22Rv1 (cell line): Measurements from ENCODE around the gene BCOR.

Source experiments
- H3K27ac ChIP-seq: fragments of 450-650 bp; 2 replicates; pipeline ENCODE4 v1.5.1; 2017
- CTCF ChIP-seq: fragments of 450-650 bp; IDR thresholded peaks from 2 replicates; pipeline ENCODE4 v1.5.1; 2017; ENCODE audit warnings: mild to moderate bottlenecking
- ZFX ChIP-seq: fragments of 450-650 bp; IDR thresholded peaks from 2 replicates; pipeline ENCODE4 v1.6.1; 2017; ENCODE audit warnings: antibody characterized with exemption, borderline replicate concordance

Gene BCOR

DNA sequence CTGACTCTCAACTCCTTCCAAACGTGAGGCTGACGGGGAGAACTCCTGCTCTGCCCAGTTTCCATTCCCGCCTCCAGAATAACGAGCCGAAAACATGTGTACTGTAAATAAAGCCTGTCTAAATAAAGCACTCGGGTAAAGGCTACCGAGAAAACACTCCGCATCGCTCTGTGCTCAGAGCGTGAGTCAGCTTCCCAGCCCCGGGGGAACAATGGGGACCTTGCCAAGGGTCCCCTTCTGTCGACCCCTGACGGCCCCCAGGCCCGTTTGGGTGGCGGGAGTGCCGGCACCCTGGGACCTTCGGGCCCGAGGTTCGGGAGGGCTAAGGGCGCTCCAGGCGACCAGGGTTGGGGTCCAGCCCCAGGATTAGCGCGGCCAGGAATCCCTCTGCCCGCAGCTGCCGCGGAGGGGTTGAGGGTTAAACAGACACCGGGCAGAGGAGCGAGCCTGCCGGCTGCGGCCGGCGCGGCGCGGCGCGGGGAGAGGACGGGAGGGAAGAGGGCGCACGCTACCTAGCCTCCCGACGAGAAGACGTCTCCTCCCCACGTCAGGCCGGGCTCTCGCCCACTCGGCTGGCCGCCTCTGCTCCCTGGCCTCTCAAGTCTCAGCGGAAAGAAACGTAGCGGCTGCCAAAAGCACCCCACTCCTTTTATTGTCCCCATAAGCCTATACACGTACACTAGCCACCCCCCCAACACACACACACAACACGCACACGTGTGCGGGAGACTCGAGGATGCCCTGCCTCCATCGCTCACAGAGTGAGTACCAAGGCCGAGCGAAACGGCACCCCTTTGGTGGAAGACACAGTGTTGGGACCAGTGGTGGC is 85.5 kb downstream of the BCOR start:
- TF ChIP-seq CTCF = no peak
- TF ChIP-seq ZFX = no peak
- H3K27ac ChIP-seq = peak overlapping the region; percentile 92

DNA sequence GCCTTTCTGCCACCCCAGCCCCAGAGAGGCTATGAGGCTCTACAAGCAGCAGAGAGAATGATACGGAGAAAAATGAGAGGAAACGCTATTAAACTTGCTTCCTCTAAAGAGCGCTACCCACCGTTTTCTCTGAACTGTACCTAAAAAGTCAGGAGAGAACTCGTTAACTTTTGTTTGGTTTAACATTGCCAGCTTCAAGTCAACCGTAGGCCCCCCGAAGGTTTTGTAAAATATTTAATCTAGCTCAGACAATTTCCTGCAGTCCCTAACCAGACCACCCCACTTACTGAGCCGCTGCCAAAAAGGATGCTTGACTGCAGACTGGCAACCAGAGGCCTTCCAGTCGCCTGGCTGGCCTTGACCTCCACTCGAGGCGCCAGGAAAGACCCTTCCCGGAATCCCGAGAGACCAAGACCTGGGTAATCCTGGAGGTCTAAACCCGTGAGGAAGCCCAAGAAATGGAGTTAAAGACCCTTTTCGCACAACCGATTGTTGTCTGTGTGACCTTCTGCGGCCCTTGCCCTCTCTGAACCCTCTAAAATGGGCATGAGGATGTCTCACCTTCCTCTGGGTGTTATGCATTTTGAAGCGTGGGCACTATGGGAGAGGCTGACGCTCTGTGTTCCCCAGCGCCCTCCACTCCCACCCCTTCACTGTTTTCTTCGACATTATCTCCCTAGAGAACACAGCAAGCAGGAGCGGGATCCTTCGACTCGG is 86.3 kb downstream of the BCOR start:
- TF ChIP-seq ZFX (no peak), CTCF (no peak)
- peak overlapping the region; percentile 92 for H3K27ac ChIP-seq

- no peak for TF ChIP-seq ZFX
- TF ChIP-seq CTCF = no peak
- no peak overlapping the region for H3K27ac ChIP-seq
These were observed 87.0 kb downstream of the BCOR start for GRCh38 chrX:40010550-40011321.

GRCh38 chrX:40009890-40010289 is 87.9 kb downstream of the BCOR start:
- TF ChIP-seq ZFX = no peak
- H3K27ac ChIP-seq = no peak overlapping the region

GRCh38 chrX:40009462-40009851 is 88.3 kb downstream of the BCOR start:
- no peak overlapping the region for H3K27ac ChIP-seq
- TF ChIP-seq ZFX (no peak), CTCF (no peak)

DNA sequence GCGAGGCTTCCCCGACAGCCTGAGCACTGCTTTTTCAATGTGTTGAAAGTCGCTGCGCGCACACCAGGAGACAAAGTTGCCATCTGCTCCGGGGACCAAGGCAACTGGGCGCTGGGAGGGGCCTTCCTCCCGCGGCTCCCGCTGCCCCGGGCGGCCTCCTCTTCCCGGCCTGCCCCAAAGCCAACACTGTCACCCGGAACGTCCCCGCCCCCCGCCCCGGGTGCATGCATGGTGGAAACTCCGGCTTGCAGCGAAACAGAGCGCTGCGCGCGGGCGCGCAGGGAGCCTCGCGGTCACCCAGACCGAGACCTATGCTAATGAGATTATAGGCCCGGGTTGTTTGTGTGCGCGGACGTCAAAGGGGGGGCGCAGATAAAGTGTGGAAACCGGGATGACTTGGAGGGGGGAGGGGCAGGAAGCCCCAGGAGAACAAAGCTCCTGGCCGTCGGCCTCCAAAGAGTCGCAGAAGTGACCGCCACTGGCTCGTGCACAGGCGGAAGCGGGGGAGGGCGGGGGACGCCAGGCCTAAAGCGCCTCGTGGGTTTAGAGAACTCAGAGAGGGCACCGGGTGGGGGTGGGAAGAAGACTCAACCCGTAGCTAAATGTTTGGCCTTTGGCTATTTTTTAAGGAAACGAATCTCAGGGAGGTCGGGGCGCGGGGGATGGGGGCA is 88.8 kb downstream of the BCOR start:
- TF ChIP-seq CTCF = no peak
- TF ChIP-seq ZFX = no peak
- no peak overlapping the region for H3K27ac ChIP-seq

- no peak for TF ChIP-seq CTCF
- no peak for TF ChIP-seq ZFX
- H3K27ac ChIP-seq = no peak overlapping the region
These were observed 89.7 kb downstream of the BCOR start for GRCh38 chrX:40007756-40008705.
